ENCODE data around the gene ANKRD13A.

- TF ChIP-seq POLR2A (IDR thresholded peaks at IDR 0.05) (no peak), CTCF (IDR thresholded peaks at IDR 0.05 in 4 of 5, conservative IDR thresholded peaks at IDR 0.05 in 1 of 5) (no peak)
These were observed 39.5 kb downstream of the ANKRD13A start for GRCh38 chr12:110038741-110039084.
